HEK293 (cell line): Measurements from ENCODE around the gene KIF13A.

Source experiments
- CTCF ChIA-PET: fragments of 350-600 bp; formaldehyde crosslinking; extraction: SDS; loops from one replicate; lab custom pipeline; 2021; ENCODE audit warnings: antibody characterized with exemption; lab: Yijun Ruan, JAX
- POLR2A ChIA-PET: fragments of 300-600 bp; formaldehyde crosslinking; extraction: SDS; loops from one replicate; lab custom pipeline; 2020; ENCODE audit warnings: antibody characterized with exemption, inconsistent platforms; lab: Yijun Ruan, JAX
- H3K27ac ChIP-seq: fragments of 200-500 bp; sonication (Bioruptor generic); 2 replicates; pipeline ENCODE4 v1.5.1; 2014; ENCODE audit warnings: low read depth, low read length, control low read depth, inconsistent platforms; ENCODE audit errors: extremely low read depth
- H3K36me3 ChIP-seq, 2 experiments: fragments of 200-500 bp in 1 of 2; sonication (Bioruptor generic) in 1 of 2; 1 replicate in 1 of 2; 2 replicates in 1 of 2; pipeline ENCODE4 v1.5.1; 2014 to 2017; ENCODE audit warnings: inconsistent platforms in 2 of 2, low read length in 2 of 2; ENCODE audit not compliant: control insufficient read depth in 2 of 2, insufficient read depth in 1 of 2
- H3K4me1 ChIP-seq: fragments of 200-500 bp; sonication (Bioruptor generic); 2 replicates; pipeline ENCODE4 v1.5.1; 2014; ENCODE audit warnings: mild to moderate bottlenecking, low read length, inconsistent platforms; ENCODE audit not compliant: control insufficient read depth, insufficient read depth
- H3K4me3 ChIP-seq: 2 replicates; pipeline ENCODE4 v1.5.1; 2011; ENCODE audit warnings: low read depth, mild to moderate bottlenecking, control low read depth, low read length, moderate library complexity
- H3K9me3 ChIP-seq: fragments of 200-500 bp; sonication (Bioruptor generic); 2 replicates; pipeline ENCODE4 v1.5.1; 2014; ENCODE audit warnings: low read depth, low read length, inconsistent platforms; ENCODE audit not compliant: control insufficient read depth, insufficient read depth
- BCL11A ChIP-seq: fragments of 450-650 bp; formaldehyde crosslinking; IDR thresholded peaks from 2 replicates; pipeline ENCODE4 v1.5.1; 2016; ENCODE audit warnings: low read depth, missing biosample characterization, missing genetic modification characterization
- FEZF1 ChIP-seq: fragments of 450-650 bp; formaldehyde crosslinking; IDR thresholded peaks from 2 replicates; pipeline ENCODE4 v1.5.1; 2016; ENCODE audit warnings: missing biosample characterization, missing genetic modification characterization
- KLF17 ChIP-seq: fragments of 450-650 bp; formaldehyde crosslinking; IDR thresholded peaks from 2 replicates; pipeline ENCODE4 v1.5.1; 2016; ENCODE audit warnings: missing biosample characterization, missing genetic modification characterization
- KLF7 ChIP-seq: fragments of 450-650 bp; formaldehyde crosslinking; IDR thresholded peaks from 2 replicates; pipeline ENCODE4 v1.5.1; 2016; ENCODE audit warnings: missing biosample characterization, missing genetic modification characterization, borderline replicate concordance
- PATZ1 ChIP-seq: fragments of 450-650 bp; formaldehyde crosslinking; IDR thresholded peaks from 2 replicates; pipeline ENCODE4 v1.5.1; 2016; ENCODE audit warnings: missing biosample characterization, missing genetic modification characterization
- ZBTB10 ChIP-seq: fragments of 450-650 bp; formaldehyde crosslinking; IDR thresholded peaks from 2 replicates; pipeline ENCODE4 v1.5.1; 2016; ENCODE audit warnings: missing biosample characterization, missing genetic modification characterization
- ZBTB44 ChIP-seq: fragments of 450-650 bp; IDR thresholded peaks from 2 replicates; pipeline ENCODE4 v1.5.1; 2018; ENCODE audit warnings: missing biosample characterization, mild to moderate bottlenecking, missing genetic modification characterization
- ZNF146 ChIP-seq: fragments of 450-650 bp; formaldehyde crosslinking; IDR thresholded peaks from 2 replicates; pipeline ENCODE4 v1.5.1; 2016; ENCODE audit warnings: missing biosample characterization, missing genetic modification characterization
- ZNF148 ChIP-seq: fragments of 450-650 bp; formaldehyde crosslinking; IDR thresholded peaks from 2 replicates; pipeline ENCODE4 v1.5.0; 2017; ENCODE audit warnings: missing biosample characterization, missing genetic modification characterization, borderline replicate concordance
- ZNF18 ChIP-seq: fragments of 450-650 bp; formaldehyde crosslinking; IDR thresholded peaks from 2 replicates; pipeline ENCODE4 v1.5.1; 2016; ENCODE audit warnings: missing biosample characterization, missing genetic modification characterization
- ZNF184 ChIP-seq: fragments of 450-650 bp; IDR thresholded peaks from 2 replicates; pipeline ENCODE4 v1.5.1; 2018; ENCODE audit warnings: missing biosample characterization, mild to moderate bottlenecking, missing genetic modification characterization
- ZNF239 ChIP-seq: fragments of 450-650 bp; formaldehyde crosslinking; IDR thresholded peaks from 2 replicates; pipeline ENCODE4 v1.5.1; 2016; ENCODE audit warnings: missing biosample characterization, missing genetic modification characterization
- ZNF324 ChIP-seq: fragments of 450-650 bp; formaldehyde crosslinking; IDR thresholded peaks from 2 replicates; pipeline ENCODE4 v1.5.1; 2016; ENCODE audit warnings: missing biosample characterization, missing genetic modification characterization
- ZNF362 ChIP-seq: fragments of 450-650 bp; formaldehyde crosslinking; IDR thresholded peaks from 2 replicates; pipeline ENCODE4 v1.5.1; 2016; ENCODE audit warnings: missing biosample characterization, missing genetic modification characterization
- ZNF426 ChIP-seq: fragments of 450-650 bp; formaldehyde crosslinking; IDR thresholded peaks from 2 replicates; pipeline ENCODE4 v1.5.1; 2017; ENCODE audit warnings: missing biosample characterization, missing genetic modification characterization, mild to moderate bottlenecking, inconsistent platforms, moderate library complexity
- ZNF501 ChIP-seq: fragments of 450-650 bp; formaldehyde crosslinking; IDR thresholded peaks from 2 replicates; pipeline ENCODE4 v1.5.1; 2016; ENCODE audit warnings: missing biosample characterization, missing genetic modification characterization
- ZNF596 ChIP-seq: fragments of 450-650 bp; IDR thresholded peaks from 2 replicates; pipeline ENCODE4 v1.5.0; 2018; ENCODE audit warnings: missing biosample characterization, mild to moderate bottlenecking, missing genetic modification characterization, moderate library complexity
- ZNF600 ChIP-seq: fragments of 450-650 bp; formaldehyde crosslinking; IDR thresholded peaks from 2 replicates; pipeline ENCODE4 v1.5.1; 2016; ENCODE audit warnings: missing biosample characterization, missing genetic modification characterization
- ZNF76 ChIP-seq: fragments of 450-650 bp; formaldehyde crosslinking; IDR thresholded peaks from 2 replicates; pipeline ENCODE4; 2016; ENCODE audit warnings: low read depth, missing biosample characterization, missing genetic modification characterization, borderline replicate concordance
- ZSCAN5A ChIP-seq: fragments of 450-650 bp; formaldehyde crosslinking; IDR thresholded peaks from 2 replicates; pipeline ENCODE4 v1.5.1; 2016; ENCODE audit warnings: missing biosample characterization, missing genetic modification characterization

KIF13A gene

GRCh38 chr6:17945575-17945974 lies 41.9 kb downstream of the KIF13A start:
- TF ChIP-seq ZNF426 (tag by site-specific recombination) = no peak
- Histone ChIP-seq H3K4me1 (peaks cover 9% of the 10 kb centered on the region; the same call in 1 of the 2 replicates), H3K9me3 (no peaks in the 10 kb centered on the region), H3K36me3 (no peaks in the 10 kb centered on the region), H3K27ac (no peak overlapping the region), H3K4me3 (no peak overlapping the region)
- CTCF ChIA-PET = interaction anchor here (0.6 to 1.2 kb wide), 3 partner anchors 34 to 177 kb away, joined by 3 to 4 read pairs (median 4); partner anchors contain the start of gene NHLRC1
- POLR2A ChIA-PET = no interaction called here

- Histone ChIP-seq H3K4me3 (no peak overlapping the region), H3K9me3 (no peaks in the 10 kb centered on the region), H3K36me3 (no peaks in the 10 kb centered on the region), H3K4me1 (peaks cover 9% of the 10 kb centered on the region; the same call in 1 of the 2 replicates), H3K27ac (no peak overlapping the region)
- TF ChIP-seq FEZF1 (tag by site-specific recombination) (no peak), PATZ1 (tag by site-specific recombination) (no peak), ZNF600 (tag by site-specific recombination) (no peak), ZBTB10 (tag by site-specific recombination) (no peak), ZSCAN5A (tag by site-specific recombination) (no peak), ZNF362 (tag by site-specific recombination) (no peak), ZNF501 (tag by site-specific recombination) (no peak), ZBTB44 (tag by site-specific recombination) (no peak), ZNF184 (tag by site-specific recombination) (no peak), ZNF596 (tag by site-specific recombination) (no peak), KLF7 (tag by site-specific recombination) (no peak), ZNF146 (tag by site-specific recombination) (no peak), ZNF18 (tag by site-specific recombination) (no peak), BCL11A (tag by site-specific recombination) (no peak), ZNF76 (no peak), ZNF324 (tag by site-specific recombination) (no peak), ZNF148 (no peak), ZNF239 (tag by site-specific recombination) (no peak), KLF17 (no peak)
- POLR2A ChIA-PET = no interaction called here
- CTCF ChIA-PET = interaction anchor here (0.6 to 1.2 kb wide), 3 partner anchors 10 to 177 kb away, joined by 3 to 4 read pairs (median 4); partner anchors contain the start of gene NHLRC1
Observed at GRCh38 chr6:17945111-17945510, 42.3 kb downstream of the KIF13A start.
